H9 (cell line): ENCODE results near the gene SELENOK. TPM values are rescaled to one million over a fixed set of nuclear protein-coding genes. Genes with fewer than 3 reads are reported as not detected.

ENCODE experiments used
- DNase-seq: peaks from one replicate; pipeline ENCODE4 v3.0.0-alpha.2; 2017
- H2AFZ ChIP-seq: one replicate; pipeline ENCODE4 v1.6.1; 2013; ENCODE audit warnings: mild to moderate bottlenecking, low read length, control low read depth, moderate library complexity
- H2AK5ac ChIP-seq: 2 replicates; pipeline ENCODE4 v1.6.1; 2013; ENCODE audit warnings: low read length, control low read depth, mixed read lengths; ENCODE audit not compliant: insufficient read length
- H2BK120ac ChIP-seq: one replicate; pipeline ENCODE4 v1.6.1; 2013; ENCODE audit warnings: low read depth, mild to moderate bottlenecking, low read length, control low read depth, inconsistent platforms; ENCODE audit not compliant: poor library complexity, severe bottlenecking
- H2BK12ac ChIP-seq: 2 replicates; pipeline ENCODE4 v1.6.1; 2013; ENCODE audit warnings: low read length, control low read depth, mixed read lengths, low read depth; ENCODE audit not compliant: insufficient read length
- H2BK15ac ChIP-seq: 2 replicates; pipeline ENCODE4 v1.6.1; 2013; ENCODE audit warnings: low read depth, low read length, control low read depth
- H2BK20ac ChIP-seq: one replicate; pipeline ENCODE4 v1.6.1; 2013; ENCODE audit warnings: low read depth, mild to moderate bottlenecking, low read length, control low read depth, inconsistent platforms; ENCODE audit not compliant: poor library complexity, severe bottlenecking
- H2BK5ac ChIP-seq: 2 replicates; pipeline ENCODE4 v1.6.1; 2013; ENCODE audit warnings: low read length, control low read depth, mixed read lengths; ENCODE audit not compliant: insufficient read length
- H3K14ac ChIP-seq: 2 replicates; pipeline ENCODE4 v1.6.1; 2013; ENCODE audit warnings: low read length, control low read depth; ENCODE audit not compliant: insufficient read depth
- H3K18ac ChIP-seq: 2 replicates; pipeline ENCODE4 v1.6.1; 2013; ENCODE audit warnings: low read depth, mild to moderate bottlenecking, mixed read lengths, low read length, control low read depth; ENCODE audit not compliant: insufficient read length
- H3K23ac ChIP-seq: 2 replicates; pipeline ENCODE4 v1.6.1; 2013; ENCODE audit warnings: low read length, control low read depth, mixed read lengths, low read depth; ENCODE audit not compliant: insufficient read length
- H3K23me2 ChIP-seq: 2 replicates; pipeline ENCODE4 v1.6.1; 2013; ENCODE audit warnings: low read depth, mild to moderate bottlenecking, mixed read lengths, low read length, control low read depth; ENCODE audit not compliant: insufficient read length, poor library complexity, severe bottlenecking
- H3K27ac ChIP-seq: 2 replicates; pipeline ENCODE4 v1.5.1; 2013; ENCODE audit warnings: low read length, control low read depth, mixed read lengths, low read depth; ENCODE audit not compliant: insufficient read length
- H3K27me3 ChIP-seq: 2 replicates; pipeline ENCODE4 v1.6.1; 2013; ENCODE audit warnings: low read length, control low read depth, inconsistent platforms; ENCODE audit not compliant: insufficient read depth
- H3K4ac ChIP-seq: 2 replicates; pipeline ENCODE4 v1.6.1; 2013; ENCODE audit warnings: low read depth, mild to moderate bottlenecking, control low read depth, inconsistent platforms, low read length, moderate library complexity
- H3K4me1 ChIP-seq: 2 replicates; pipeline ENCODE4 v1.6.1; 2013; ENCODE audit warnings: low read length, control low read depth, inconsistent platforms; ENCODE audit not compliant: insufficient read depth
- H3K4me2 ChIP-seq: 2 replicates; pipeline ENCODE4 v1.6.1; 2013; ENCODE audit warnings: low read length, control low read depth, mixed read lengths; ENCODE audit not compliant: insufficient read length, insufficient read depth
- H3K56ac ChIP-seq: 2 replicates; pipeline ENCODE4 v1.6.1; 2013; ENCODE audit warnings: low read depth, mild to moderate bottlenecking, mixed read lengths, low read length, control low read depth; ENCODE audit not compliant: insufficient read length
- H3K79me1 ChIP-seq: 2 replicates; pipeline ENCODE4 v1.6.1; 2013; ENCODE audit warnings: low read depth, mild to moderate bottlenecking, moderate library complexity, low read length, control low read depth, inconsistent platforms; ENCODE audit not compliant: insufficient read depth, poor library complexity, severe bottlenecking
- H3K79me2 ChIP-seq: 2 replicates; pipeline ENCODE4 v1.6.1; 2013; ENCODE audit warnings: low read length, control low read depth, inconsistent platforms; ENCODE audit not compliant: insufficient read depth
- H3K9ac ChIP-seq: 2 replicates; pipeline ENCODE4 v1.6.1; 2013; ENCODE audit warnings: low read length, control low read depth, mixed read lengths; ENCODE audit not compliant: insufficient read length; ENCODE audit errors: extremely low read depth
- H3K9me3 ChIP-seq: one replicate; pipeline ENCODE4 v1.6.1; 2013; ENCODE audit warnings: low read depth, low read length, inconsistent platforms; ENCODE audit not compliant: control insufficient read depth
- H3T11ph ChIP-seq: one replicate; pipeline ENCODE4 v1.6.1; 2013; ENCODE audit warnings: mild to moderate bottlenecking, low read length, control low read depth, inconsistent platforms
- H4K20me1 ChIP-seq: one replicate; pipeline ENCODE4 v1.6.1; 2013; ENCODE audit not compliant: control insufficient read depth, insufficient read length, insufficient read depth
- H4K5ac ChIP-seq: 2 replicates; pipeline ENCODE4 v1.6.1; 2013; ENCODE audit warnings: low read depth, mild to moderate bottlenecking, mixed read lengths, low read length, control low read depth; ENCODE audit not compliant: insufficient read length
- H4K8ac ChIP-seq: replicated peaks from 2 replicates; pipeline ENCODE4 v1.6.1; 2013; ENCODE audit warnings: low read length, control low read depth, mixed read lengths, low read depth; ENCODE audit not compliant: insufficient read length
- H4K91ac ChIP-seq: 2 replicates; pipeline ENCODE4 v1.6.1; 2013; ENCODE audit warnings: low read depth, mild to moderate bottlenecking, moderate library complexity, mixed read lengths, low read length, control low read depth; ENCODE audit not compliant: insufficient read length
- H3K27ac Mint-ChIP-seq, 3 experiments: 2 replicates in 2 of 3; 3 replicates in 1 of 3; pipeline ENCODE4 v1.8.0; 2020 to 2021; ENCODE audit warnings: mixed read lengths in 3 of 3, mild to moderate bottlenecking in 1 of 3, moderate library complexity in 1 of 3
- H3K27me3 Mint-ChIP-seq: 2 replicates; pipeline ENCODE4 v1.8.0; 2021; ENCODE audit warnings: low read depth, mild to moderate bottlenecking, moderate library complexity, mixed read lengths
- H3K36me3 Mint-ChIP-seq, 3 experiments: 2 replicates in 2 of 3; 3 replicates in 1 of 3; pipeline ENCODE4 v1.8.0; 2020 to 2021; ENCODE audit warnings: low read depth in 3 of 3, mixed read lengths in 3 of 3; ENCODE audit not compliant: insufficient read depth in 1 of 3
- H3K4me1 Mint-ChIP-seq, 2 experiments: 2 replicates each; pipeline ENCODE4 v1.8.0; 2020; ENCODE audit warnings: mixed read lengths in 2 of 2
- H3K4me3 Mint-ChIP-seq, 2 experiments: 2 replicates in 1 of 2; 3 replicates in 1 of 2; pipeline ENCODE4 v1.8.0; 2020 to 2021; ENCODE audit warnings: mild to moderate bottlenecking in 2 of 2, mixed read lengths in 2 of 2, moderate library complexity in 1 of 2
- H3K9me3 Mint-ChIP-seq, 2 experiments: 2 replicates in 1 of 2; 3 replicates in 1 of 2; pipeline ENCODE4 v1.8.0; 2020; ENCODE audit warnings: mild to moderate bottlenecking in 2 of 2, mixed read lengths in 2 of 2, moderate library complexity in 1 of 2
- CTCF ChIP-seq: fragments of 200-600 bp; sonication (generic); conservative IDR thresholded peaks from 3 replicates; pipeline ENCODE4 v1.8.0; 2021; ENCODE audit warnings: antibody characterized with exemption, mild to moderate bottlenecking
- WGBS: extraction: QIAGEN DNeasy Blood & Tissue Kit; methylation state at CpG from one replicate; pipeline ENCODE4 v1.1.7; 2013; ENCODE audit warnings: missing lambda C conversion rate, low lambda C conversion rate, mixed read lengths; ENCODE audit not compliant: insufficient read length; ENCODE audit errors: extremely low coverage; 5-methylcytosine and 5-hydroxymethylcytosine counted together
- total RNA-seq: library from RNA; stranded (reverse); gene quantifications from 2 replicates; pipeline ENCODE4 v1.2.1, GENCODE V29; 2021

SELENOK gene
- total RNA-seq, 1 experiment from 2014 or later, result 34.6 TPM

- no peak for TF ChIP-seq CTCF
- Mint-ChIP-seq H3K27me3 (peaks cover 20% of the 10 kb centered on the region), H3K36me3 (peaks cover 0 to 2% (median 0%) of the 10 kb centered on the region in 3 experiments; a peak in 1 of 7 replicates), H3K4me3 (no peak overlapping the region), H3K27ac (no peak overlapping the region), H3K9me3 (no peaks in the 10 kb centered on the region; a peak in 1 of 5 replicates), H3K4me1 (peaks cover 5 to 10% of the 10 kb centered on the region in 2 experiments)
- Histone ChIP-seq H3T11ph (no peak overlapping the region), H4K20me1 (no peaks in the 10 kb centered on the region), H3K4me2 (no peak overlapping the region), H3K79me1 (no peaks in the 10 kb centered on the region), H4K91ac (no peak overlapping the region), H3K4me1 (no peaks in the 10 kb centered on the region; the same call in 1 of the 2 replicates), H2BK20ac (no peak overlapping the region), H2BK15ac (no peak overlapping the region), H3K23ac (no peak overlapping the region), H2BK120ac (no peak overlapping the region), H3K79me2 (no peaks in the 10 kb centered on the region), H4K5ac (no peak overlapping the region), H2BK12ac (no peak overlapping the region), H3K9ac (no peak overlapping the region), H3K14ac (no peak overlapping the region), H2BK5ac (no peak overlapping the region), H3K9me3 (no peaks in the 10 kb centered on the region), H4K8ac (no peak overlapping the region), H2AK5ac (no peak overlapping the region), H3K23me2 (peaks cover 4% of the 10 kb centered on the region), H3K27ac (no peak overlapping the region), H3K18ac (no peak overlapping the region), H3K27me3 (peaks cover 9% of the 10 kb centered on the region; the same call in 1 of the 2 replicates), H3K4ac (no peak overlapping the region), H2AFZ (no peak overlapping the region), H3K56ac (no peak overlapping the region)
- DNase-seq, result no peak
- no CpG with 5 or more reads among the region's 7 CpGs for WGBS
Observed at GRCh38 chr3:53849916-53850315, 41.7 kb downstream of the SELENOK start.
